T-helper 2 cell (primary cell): Measurements from ENCODE around the gene RP2.
A peak's percentile ranks its signal among the peaks of the same experiment; 100 is the strongest.

ENCODE experiments used
- DNase-seq, 5 experiments: peaks; one replicate each; pipeline versions ENCODE4 v3.0.0 to v3.0.0-alpha.2; 2012 to 2022
- total RNA-seq, 2 donors: gene quantifications; one replicate each; lab custom pipeline; 2026; lab: John Stamatoyannopoulos, UW

RP2 gene
- 12.8 to 16.0 reads per million in 2 donors for total RNA-seq

GRCh38 chrX:46836701-46837557 is at the start of gene RP2:
Gene RP2 (plus strand): TSS chrX:46837043. CDS start chrX:46837101, 58 bp downstream.
- DNase-seq: peak; percentile 71 to 94 (median 76)

GRCh38 chrX:46788902-46789301 is 47.9 kb upstream of the RP2 start:
- DNase-seq: no peak

GRCh38 chrX:46791927-46792809 is 44.7 kb upstream of the RP2 start:
- peak in 1 of 5 experiments; percentile 79 for DNase-seq

- DNase-seq: no peak
Observed at GRCh38 chrX:46792810-46793188, 44.0 kb upstream of the RP2 start.

GRCh38 chrX:46793386-46794143 is 43.3 kb upstream of the RP2 start:
- DNase-seq: no peak

GRCh38 chrX:46796574-46797191 is 40.2 kb upstream of the RP2 start:
- peak; percentile 7 to 63 (median 50) for DNase-seq

GRCh38 chrX:46803140-46803539 is 33.7 kb upstream of the RP2 start:
- no peak for DNase-seq

GRCh38 chrX:46805270-46805669 is 31.6 kb upstream of the RP2 start:
- no peak for DNase-seq

GRCh38 chrX:46811121-46811520 is 25.7 kb upstream of the RP2 start:
- no peak for DNase-seq

GRCh38 chrX:46812445-46812844 is 24.4 kb upstream of the RP2 start:
- DNase-seq: no peak

- DNase-seq: no peak
Observed at GRCh38 chrX:46814966-46815365, 21.9 kb upstream of the RP2 start.

- DNase-seq: no peak
Observed at GRCh38 chrX:46819136-46819535, 17.7 kb upstream of the RP2 start.

- DNase-seq: no peak
Observed at GRCh38 chrX:46820391-46821100, 16.3 kb upstream of the RP2 start.

GRCh38 chrX:46823481-46823880 is 13.4 kb upstream of the RP2 start:
- DNase-seq: no peak

GRCh38 chrX:46831765-46832327 is 5.0 kb upstream of the RP2 start:
- no peak for DNase-seq

- DNase-seq: peak in 2 of 5 experiments; percentile 33 to 71
Observed at GRCh38 chrX:46837558-46838485, 979 bp downstream of the RP2 start.

GRCh38 chrX:46838486-46838870 is 1.6 kb downstream of the RP2 start:
- DNase-seq: no peak

GRCh38 chrX:46838974-46839480 is 2.2 kb downstream of the RP2 start:
- DNase-seq: no peak

- DNase-seq: no peak
Observed at GRCh38 chrX:46840946-46841345, 4.1 kb downstream of the RP2 start.

GRCh38 chrX:46841346-46841745 is 4.5 kb downstream of the RP2 start:
- no peak for DNase-seq
